CD4-positive, alpha-beta T cell treated with Interleukin-2 at 100 ng/mL for 4 hours (primary cell): ENCODE measurements around the gene RHCG.
A peak's percentile ranks its signal among the peaks of the same experiment; 100 is the strongest.

Source experiments
- DNase-seq: peaks from one replicate; pipeline ENCODE4 v3.0.0-alpha.2; 2020; ENCODE audit warnings: low spot score

The RHCG gene

GRCh38 chr15:89444241-89445225, 51.9 kb downstream of the RHCG start:
- DNase-seq = no peak

- no peak for DNase-seq
Observed at GRCh38 chr15:89443581-89443980, 52.8 kb downstream of the RHCG start.

GRCh38 chr15:89442671-89443307, 53.6 kb downstream of the RHCG start:
- peak; percentile 11 for DNase-seq

- DNase-seq = no peak
Observed at GRCh38 chr15:89442155-89442554, 54.2 kb downstream of the RHCG start.

- DNase-seq = no peak
Observed at GRCh38 chr15:89441295-89441812, 55.0 kb downstream of the RHCG start.

GRCh38 chr15:89439764-89440163, 56.6 kb downstream of the RHCG start:
- no peak for DNase-seq

- DNase-seq = no peak
Observed at GRCh38 chr15:89436560-89437311, 59.6 kb downstream of the RHCG start.

GRCh38 chr15:89435362-89435761, 61.0 kb downstream of the RHCG start:
- DNase-seq = no peak

GRCh38 chr15:89433686-89434085, 62.7 kb downstream of the RHCG start:
- no peak for DNase-seq

- peak; percentile 86 for DNase-seq
Observed at GRCh38 chr15:89430530-89431341, 65.6 kb downstream of the RHCG start.

- DNase-seq = no peak
Observed at GRCh38 chr15:89429986-89430385, 66.4 kb downstream of the RHCG start.

- no peak for DNase-seq
Observed at GRCh38 chr15:89429023-89429422, 67.4 kb downstream of the RHCG start.

GRCh38 chr15:89428246-89428645, 68.1 kb downstream of the RHCG start:
- no peak for DNase-seq

GRCh38 chr15:89426500-89426899, 69.9 kb downstream of the RHCG start:
- no peak for DNase-seq

GRCh38 chr15:89423981-89424380, 72.4 kb downstream of the RHCG start:
- no peak for DNase-seq
